Activated T-cell treated with anti-CD3 and anti-CD28 coated beads for 1 hour (primary cell): ENCODE data around the gene TCN1.

Source experiments
- DNase-seq: peaks from one replicate; pipeline ENCODE4 v3.0.0-alpha.2; 2020; ENCODE audit warnings: low read depth

The TCN1 gene

GRCh38 chr11:59807047-59807610 lies 59.2 kb downstream of the TCN1 start:
- no peak for DNase-seq

GRCh38 chr11:59804061-59804460 lies 62.2 kb downstream of the TCN1 start:
- no peak for DNase-seq
